Esophagus squamous epithelium (tissue), 5 donors: Measurements from ENCODE around the gene WNT1. TPM values are rescaled to one million over a fixed set of nuclear protein-coding genes. Genes with fewer than 3 reads are reported as not detected.

Experiments
- DNase-seq: peaks from one replicate; lab custom pipeline; 2025; lab: John Stamatoyannopoulos, UW
- H3K27ac ChIP-seq, 4 donors: fragments of 200-600 bp; sonication (generic); one replicate each; pipeline ENCODE4 v1.5.1; 2016 to 2019; ENCODE audit warnings: mild to moderate bottlenecking in 1 of 4
- H3K27me3 ChIP-seq, 4 donors: fragments of 200-600 bp; sonication (generic); 1 replicate in 3 of 4; 2 replicates in 1 of 4; pipeline versions ENCODE4 v1.5.1 to v1.6.0; 2017 to 2021; ENCODE audit warnings: antibody characterized with exemption in 1 of 4
- H3K36me3 ChIP-seq, 3 donors: fragments of 200-600 bp; sonication (generic); one replicate each; pipeline ENCODE4 v1.5.1; 2016 to 2019
- H3K4me1 ChIP-seq, 3 donors: fragments of 200-600 bp; sonication (generic); one replicate each; pipeline ENCODE4 v1.5.1; 2017 to 2019
- H3K4me3 ChIP-seq, 4 donors: fragments of 200-600 bp; sonication (generic); 1 replicate in 3 of 4; 2 replicates in 1 of 4; pipeline ENCODE4 v1.5.1; 2016 to 2019; ENCODE audit warnings: mild to moderate bottlenecking in 2 of 4, moderate library complexity in 1 of 4
- H3K9me3 ChIP-seq, 3 donors: fragments of 200-600 bp; sonication (generic); one replicate each; pipeline ENCODE4 v1.5.1; 2016 to 2019
- POLR2A ChIP-seq, 4 donors: fragments of 450-650 bp; IDR thresholded peaks; one replicate each; pipeline ENCODE4 v1.6.1; 2017; ENCODE audit warnings: antibody characterized with exemption in 4 of 4, mild to moderate bottlenecking in 4 of 4, moderate library complexity in 3 of 4
- WGBS, 2 donors: methylation state at CpG; one replicate each; pipeline ENCODE4 v1.1.5; 2018; 5-methylcytosine and 5-hydroxymethylcytosine counted together
- intact Hi-C: fragments of 100-400 bp; cut with DNase I; formaldehyde crosslinking; loops from one replicate; pipeline ENCODE4 v1.15.0; 2022
- total RNA-seq, 4 donors: library from RNA; depleted of rRNA; stranded (reverse); fragments of >200 nt; gene quantifications; one replicate each; pipeline ENCODE4 v1.1.0, GENCODE V29; 2016
- TF ChIP-seq, protein P1 (sequence below), 6 experiments: fragments of 450-650 bp in 4 of 6; fragments of 200-600 bp in 2 of 6; sonication (generic) in 2 of 6; IDR thresholded peaks; one replicate each; pipeline ENCODE4 v1.5.1; 2016 to 2019; ENCODE audit warnings: antibody characterized with exemption in 6 of 6, mild to moderate bottlenecking in 4 of 6, moderate library complexity in 4 of 6
- donor health status: DM: yes; HTN: yes; CAD: no.

The WNT1 gene
- total RNA-seq = under 1 TPM in 1 of 4 donors, not detected in 3; 0.41 TPM

DNA sequence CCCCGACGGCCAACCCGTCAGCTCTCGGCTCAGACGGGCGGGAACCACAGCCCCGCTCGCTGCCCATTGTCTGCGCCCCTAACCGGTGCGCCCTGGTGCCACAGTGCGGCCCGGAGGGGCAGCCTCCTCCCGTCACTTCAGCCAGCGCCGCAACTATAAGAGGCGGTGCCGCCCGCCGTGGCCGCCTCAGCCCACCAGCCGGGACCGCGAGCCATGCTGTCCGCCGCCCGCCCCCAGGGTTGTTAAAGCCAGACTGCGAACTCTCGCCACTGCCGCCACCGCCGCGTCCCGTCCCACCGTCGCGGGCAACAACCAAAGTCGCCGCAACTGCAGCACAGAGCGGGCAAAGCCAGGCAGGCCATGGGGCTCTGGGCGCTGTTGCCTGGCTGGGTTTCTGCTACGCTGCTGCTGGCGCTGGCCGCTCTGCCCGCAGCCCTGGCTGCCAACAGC is at the start of gene WNT1:
WNT1 (plus strand) TSS at position 32 of the 450 bp plus-strand sequence; CDS start at position 361, 329 bp downstream.
- TF ChIP-seq POLR2A (IDR thresholded peaks at IDR 0.05) = no peak
- TF ChIP-seq, protein P1, sequence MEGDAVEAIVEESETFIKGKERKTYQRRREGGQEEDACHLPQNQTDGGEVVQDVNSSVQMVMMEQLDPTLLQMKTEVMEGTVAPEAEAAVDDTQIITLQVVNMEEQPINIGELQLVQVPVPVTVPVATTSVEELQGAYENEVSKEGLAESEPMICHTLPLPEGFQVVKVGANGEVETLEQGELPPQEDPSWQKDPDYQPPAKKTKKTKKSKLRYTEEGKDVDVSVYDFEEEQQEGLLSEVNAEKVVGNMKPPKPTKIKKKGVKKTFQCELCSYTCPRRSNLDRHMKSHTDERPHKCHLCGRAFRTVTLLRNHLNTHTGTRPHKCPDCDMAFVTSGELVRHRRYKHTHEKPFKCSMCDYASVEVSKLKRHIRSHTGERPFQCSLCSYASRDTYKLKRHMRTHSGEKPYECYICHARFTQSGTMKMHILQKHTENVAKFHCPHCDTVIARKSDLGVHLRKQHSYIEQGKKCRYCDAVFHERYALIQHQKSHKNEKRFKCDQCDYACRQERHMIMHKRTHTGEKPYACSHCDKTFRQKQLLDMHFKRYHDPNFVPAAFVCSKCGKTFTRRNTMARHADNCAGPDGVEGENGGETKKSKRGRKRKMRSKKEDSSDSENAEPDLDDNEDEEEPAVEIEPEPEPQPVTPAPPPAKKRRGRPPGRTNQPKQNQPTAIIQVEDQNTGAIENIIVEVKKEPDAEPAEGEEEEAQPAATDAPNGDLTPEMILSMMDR (IDR thresholded peaks at IDR 0.05) = peak in 1 of 6 experiments; percentile 5
- Histone ChIP-seq H3K4me3 (peak within 1 kb of the TSS; percentile 18 to 63 (median 40)), H3K9me3 (no peaks in the 10 kb centered on the region), H3K27me3 (peaks cover 24 to 100% (median 38%) of the 10 kb centered on the region in 4 donors), H3K36me3 (no peaks in the 10 kb centered on the region), H3K4me1 (peaks cover 39 to 54% (median 40%) of the 10 kb centered on the region in 3 donors), H3K27ac (no peak within 1 kb of the TSS)
- 0% methylated on average over 7 of the region's 45 CpGs; no CpG with 5 or more reads in 1 of the 2 donors for WGBS, 2 donors
- intact Hi-C loops = no loop called here
- DNase-seq = no peak

DNA sequence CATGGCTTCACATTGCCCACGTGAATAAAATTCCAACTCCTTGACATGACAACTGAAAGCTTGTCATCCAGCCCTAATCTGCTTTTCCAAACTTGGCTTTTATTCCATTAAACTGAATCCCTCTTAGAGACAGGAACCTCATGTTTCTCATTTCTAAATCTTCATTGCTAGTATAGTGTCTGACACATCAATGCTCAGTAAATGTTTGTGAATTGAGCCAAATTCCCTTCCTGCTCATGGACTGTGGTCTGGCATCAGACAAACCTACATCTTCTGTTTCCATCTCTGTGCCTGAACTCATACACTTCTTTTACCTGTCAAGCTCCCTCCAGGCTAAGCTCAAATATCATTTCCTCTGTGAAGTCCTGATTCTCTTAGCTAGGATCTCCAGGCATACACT is 48.6 kb upstream of the WNT1 start:
- WGBS, 2 donors = 78 to 88% methylated on average over 1 of the region's 1 CpG
- H3K27ac ChIP-seq = no peak overlapping the region
- intact Hi-C loops = loop anchor here (10.0 kb wide), 1 partner anchor 55 kb away; no protein-coding TSS in a partner anchor
- H3K36me3 ChIP-seq = peaks cover 4 to 64% (median 8%) of the 10 kb centered on the region in 3 donors
- no peak overlapping the region for H3K4me3 ChIP-seq
- no peak for DNase-seq
- H3K4me1 ChIP-seq = peaks cover 1 to 10% (median 4%) of the 10 kb centered on the region in 3 donors
- H3K27me3 ChIP-seq = no peaks in the 10 kb centered on the region
- TF ChIP-seq, protein P1 (IDR thresholded peaks at IDR 0.05) = no peak
- TF ChIP-seq POLR2A (IDR thresholded peaks at IDR 0.05) = no peak
- no peaks in the 10 kb centered on the region for H3K9me3 ChIP-seq

DNA sequence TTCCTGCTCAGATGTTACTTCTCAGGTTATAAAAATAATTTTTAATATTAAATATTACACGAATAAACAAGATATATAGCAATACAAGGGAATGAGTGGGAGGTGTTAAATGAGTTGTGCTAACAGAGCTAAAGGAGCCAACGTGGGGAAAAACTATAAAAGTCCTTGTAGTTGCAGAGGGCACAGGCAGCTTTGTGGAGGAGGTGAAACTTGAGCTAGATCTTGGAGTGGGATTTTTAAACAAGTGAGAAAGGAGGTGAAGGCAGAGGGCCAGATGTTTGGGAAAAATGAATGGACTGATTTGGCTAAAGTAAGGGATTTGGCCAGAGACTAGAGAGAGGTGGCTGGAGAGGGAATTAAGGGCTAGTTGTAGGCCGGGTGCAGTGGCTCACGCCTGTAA is 47.6 kb upstream of the WNT1 start:
- Histone ChIP-seq H3K27ac (no peak overlapping the region), H3K27me3 (no peaks in the 10 kb centered on the region), H3K36me3 (peaks cover 4 to 73% (median 8%) of the 10 kb centered on the region in 3 donors), H3K9me3 (no peaks in the 10 kb centered on the region), H3K4me1 (peaks cover 0 to 5% (median 3%) of the 10 kb centered on the region in 3 donors), H3K4me3 (no peak overlapping the region)
- no peak for TF ChIP-seq POLR2A (IDR thresholded peaks at IDR 0.05)
- TF ChIP-seq, protein P1 (IDR thresholded peaks at IDR 0.05) = no peak
- no peak for DNase-seq
- 79 to 90% methylated on average over 4 of the region's 4 CpGs for WGBS, 2 donors
- intact Hi-C loops = no loop called here

DNA sequence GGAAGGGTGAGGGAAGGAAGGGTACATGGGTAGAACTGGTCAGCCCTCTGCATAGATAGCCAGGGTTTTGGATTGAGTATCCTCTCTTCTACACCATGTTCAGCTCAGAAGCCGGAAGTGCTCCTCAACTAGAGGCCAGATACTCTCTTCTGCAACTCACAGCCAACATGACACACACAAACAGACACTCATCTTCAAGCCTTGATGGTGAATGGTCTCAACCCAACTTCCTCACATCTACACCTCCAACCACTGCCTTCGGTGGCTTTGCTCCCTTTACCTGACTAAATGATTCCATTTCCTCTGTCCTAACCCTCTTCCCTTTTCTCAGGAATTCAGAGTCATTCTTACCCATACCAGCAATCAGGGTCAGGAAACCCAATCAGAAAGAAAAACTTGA is 45.2 kb upstream of the WNT1 start:
- intact Hi-C loops = no loop called here
- Histone ChIP-seq H3K27ac (peak overlapping the region in 1 of 4 donors; percentile 29), H3K4me1 (no peaks in the 10 kb centered on the region), H3K9me3 (no peaks in the 10 kb centered on the region), H3K36me3 (peaks cover 11 to 94% (median 18%) of the 10 kb centered on the region in 3 donors), H3K4me3 (no peak overlapping the region), H3K27me3 (no peaks in the 10 kb centered on the region)
- 57 to 78% methylated on average over 2 of the region's 2 CpGs for WGBS, 2 donors
- TF ChIP-seq POLR2A (IDR thresholded peaks at IDR 0.05) = no peak
- TF ChIP-seq, protein P1 (IDR thresholded peaks at IDR 0.05) = no peak
- DNase-seq = no peak

DNA sequence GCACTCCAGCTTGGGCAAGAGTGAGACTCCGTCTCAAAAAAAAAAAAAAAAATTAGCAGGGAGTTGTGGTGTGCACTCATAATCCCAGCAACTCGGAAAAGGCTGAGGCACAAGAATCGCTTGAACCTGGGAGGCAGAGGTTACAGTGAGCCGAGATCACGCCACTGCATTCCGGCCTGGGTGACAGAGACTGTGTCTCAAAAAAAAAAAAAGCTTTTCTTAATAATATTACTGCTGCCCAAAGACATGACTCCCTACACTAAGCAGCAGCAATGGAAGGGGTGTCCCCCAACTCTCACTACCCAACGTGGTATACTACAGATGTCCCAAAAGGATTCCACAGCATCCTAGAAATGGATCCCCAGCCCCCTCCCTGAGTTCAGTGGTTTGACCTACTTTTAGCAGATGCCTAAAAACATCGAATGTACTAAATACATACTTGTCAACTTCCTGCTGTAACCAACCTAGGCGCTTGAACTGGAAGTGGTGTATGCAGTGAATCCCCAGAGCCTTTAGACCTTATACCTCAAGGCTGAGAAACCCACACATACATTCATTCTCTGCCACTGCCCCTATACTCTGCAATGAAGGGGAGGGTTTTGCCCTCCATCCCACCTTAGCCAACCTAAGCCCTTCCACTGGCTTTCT is 44.3 kb upstream of the WNT1 start:
- DNase-seq = no peak
- Histone ChIP-seq H3K4me3 (no peak overlapping the region), H3K4me1 (no peaks in the 10 kb centered on the region), H3K9me3 (no peaks in the 10 kb centered on the region), H3K27ac (peak overlapping the region in 2 of 4 donors; percentile 31 to 33), H3K36me3 (peaks cover 11 to 98% (median 18%) of the 10 kb centered on the region in 3 donors), H3K27me3 (no peaks in the 10 kb centered on the region)
- TF ChIP-seq, protein P1 (IDR thresholded peaks at IDR 0.05) = no peak
- TF ChIP-seq POLR2A (IDR thresholded peaks at IDR 0.05) = no peak
- 75 to 76% methylated on average over 9 of the region's 9 CpGs for WGBS, 2 donors
- intact Hi-C loops = no loop called here
